Measurements from ENCODE around the gene CSNK1A1.
"Not testable (repeated sequence)": the region's sequence is repeated elsewhere in the genome, so short reads cannot be mapped to it uniquely, and the experiment has no call there.

Gene CSNK1A1

GRCh38 chr5:149572576-149573231, 21.5 kb upstream of the CSNK1A1 start:
- DNase-seq (ENCODE audit: low read depth): no peak

GRCh38 chr5:149572170-149572569, 20.9 kb upstream of the CSNK1A1 start:
- no peak for DNase-seq (ENCODE audit: low read depth)

DNA sequence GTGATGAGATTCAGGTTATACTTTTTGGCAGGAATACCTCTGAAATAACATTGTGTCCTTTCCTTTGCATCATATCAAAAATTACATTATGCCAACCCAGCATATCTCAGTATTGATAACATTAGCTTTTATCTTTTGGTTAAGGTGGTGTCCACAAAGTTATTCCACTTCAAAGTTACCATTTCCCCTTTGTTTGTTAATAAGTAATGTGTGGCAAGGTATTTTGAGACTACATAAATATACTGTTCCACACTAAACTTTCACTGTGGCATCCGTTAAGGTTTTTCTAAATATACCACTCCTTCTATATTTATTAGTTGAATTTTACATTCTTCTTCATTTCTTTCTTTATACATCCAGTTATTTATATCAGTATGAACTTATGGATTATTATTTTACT, 16.0 kb upstream of the CSNK1A1 start:
- no peak for DNase-seq (ENCODE audit: low read depth)

GRCh38 chr5:149564542-149565140, 13.4 kb upstream of the CSNK1A1 start:
- DNase-seq (ENCODE audit: low read depth): not testable (repeated sequence)

DNA sequence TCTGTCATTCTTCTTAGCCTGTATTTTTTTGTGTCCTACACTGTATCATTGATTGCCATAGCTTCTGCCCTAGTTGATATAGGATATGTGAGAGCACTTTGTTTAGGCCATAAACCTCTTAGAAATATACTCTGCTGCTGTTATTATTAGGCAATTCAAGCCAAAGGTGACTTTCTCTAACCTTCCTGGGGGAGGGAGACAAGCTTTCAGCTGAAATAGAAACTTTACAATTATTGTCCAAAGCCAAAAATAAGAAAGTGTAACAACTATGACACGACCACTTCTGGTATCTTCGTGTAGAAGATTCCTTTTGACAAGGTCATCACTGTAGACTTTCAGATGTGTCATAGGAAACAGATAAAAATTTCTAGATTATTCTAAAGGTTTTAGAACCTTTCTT, 12.2 kb upstream of the CSNK1A1 start:
- no peak for DNase-seq (ENCODE audit: low read depth)

GRCh38 chr5:149561848-149562247, 10.6 kb upstream of the CSNK1A1 start:
- peak; percentile 89 for DNase-seq (ENCODE audit: low read depth)

GRCh38 chr5:149559706-149560105, 8.5 kb upstream of the CSNK1A1 start:
- DNase-seq (ENCODE audit: low read depth): peak; percentile 70

GRCh38 chr5:149552553-149553160, 1.4 kb upstream of the CSNK1A1 start:
- no peak for DNase-seq (ENCODE audit: low read depth)

- no peak for DNase-seq (ENCODE audit: low read depth)
Measured at GRCh38 chr5:149552038-149552494, 827 bp upstream of the CSNK1A1 start.

DNA sequence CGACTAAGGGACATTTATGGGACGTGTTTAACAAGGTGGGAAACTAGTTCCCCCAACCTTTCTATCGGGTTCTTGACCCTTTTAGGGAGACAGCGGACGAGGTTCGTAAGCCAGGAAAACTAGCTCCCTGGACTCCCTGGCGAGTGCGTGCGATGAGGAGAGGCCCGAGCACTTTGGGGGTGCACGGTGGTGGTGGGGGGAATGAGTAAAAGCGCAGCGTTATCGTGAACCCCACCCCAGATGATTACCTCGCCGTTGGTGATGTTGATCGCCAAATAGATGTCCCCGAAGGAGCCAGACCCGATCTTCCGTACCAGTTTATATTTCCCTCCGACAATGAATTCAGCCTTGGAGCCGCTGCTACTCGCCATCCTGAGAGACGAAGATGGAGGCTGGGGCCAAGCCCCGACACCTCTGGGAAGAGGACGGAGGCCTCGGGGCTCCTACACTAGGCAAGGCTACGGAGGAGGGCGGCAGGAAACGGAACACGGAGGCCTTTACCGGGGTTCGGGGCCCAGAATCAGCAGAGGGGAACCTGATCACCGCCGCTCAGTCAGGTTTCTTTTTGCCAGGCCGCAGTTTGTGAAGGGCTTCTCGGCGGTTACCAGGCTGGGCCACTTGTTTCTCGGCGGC, 529 bp downstream of the CSNK1A1 start:
- no peak for DNase-seq (ENCODE audit: low read depth)

GRCh38 chr5:149550268-149550583, 1.0 kb downstream of the CSNK1A1 start:
- DNase-seq (ENCODE audit: low read depth): no peak

DNA sequence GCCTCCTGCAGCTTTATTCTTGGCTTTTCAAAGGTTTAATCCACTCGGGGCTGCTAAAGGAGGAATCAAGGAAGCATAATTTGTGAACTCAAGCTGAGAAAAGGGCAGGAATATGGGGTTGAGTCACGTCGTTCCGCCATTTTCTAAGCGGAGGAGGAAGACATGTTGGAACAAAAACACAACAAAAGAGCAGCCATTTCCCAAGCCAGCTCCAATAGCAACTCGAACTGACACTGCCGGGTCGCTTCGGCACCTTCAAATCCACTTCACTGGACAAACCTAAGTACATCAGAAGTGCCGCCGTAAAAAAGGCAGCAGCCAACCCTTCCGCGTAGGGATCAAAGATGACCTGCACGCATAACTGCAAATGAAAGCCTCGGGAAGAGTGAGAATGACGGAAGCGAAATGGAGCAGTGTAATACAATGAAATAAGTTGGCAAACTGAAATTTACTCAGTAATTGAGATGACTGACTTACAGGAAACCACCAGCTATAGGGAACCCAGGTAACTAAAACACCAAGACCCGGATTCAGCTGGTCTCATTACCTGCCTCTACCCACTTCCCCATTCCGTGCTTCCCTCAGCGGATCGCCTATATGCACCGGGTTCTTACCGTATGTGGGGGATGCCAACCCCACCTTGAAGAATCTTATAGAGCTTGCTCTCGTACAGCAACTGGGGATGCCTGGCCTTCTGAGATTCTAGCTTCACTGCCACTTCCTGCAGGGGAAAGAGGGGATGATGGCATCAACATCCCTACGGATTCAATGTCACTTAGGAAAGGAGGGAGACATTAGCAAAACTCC, 1.6 kb downstream of the CSNK1A1 start:
- DNase-seq (ENCODE audit: low read depth): no peak

DNA sequence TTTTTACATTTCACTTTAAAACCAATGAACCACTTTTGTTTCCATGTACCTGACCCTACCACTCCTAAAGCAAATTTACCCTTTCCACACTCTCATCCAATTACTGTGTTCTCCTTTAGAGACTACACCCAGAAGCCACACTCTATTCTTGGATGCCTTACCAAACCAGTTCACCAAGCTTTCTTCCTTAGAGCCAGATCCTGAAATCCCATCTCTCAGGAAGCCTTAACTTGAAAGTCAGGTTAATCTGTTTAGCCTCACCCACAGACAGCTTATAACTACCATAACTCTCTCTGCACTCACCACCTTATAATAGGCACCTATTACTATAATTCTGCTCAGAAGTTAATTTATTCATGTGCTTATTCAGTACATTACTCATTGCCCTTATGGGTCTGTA, 4.3 kb downstream of the CSNK1A1 start:
- no peak for DNase-seq (ENCODE audit: low read depth)

DNA sequence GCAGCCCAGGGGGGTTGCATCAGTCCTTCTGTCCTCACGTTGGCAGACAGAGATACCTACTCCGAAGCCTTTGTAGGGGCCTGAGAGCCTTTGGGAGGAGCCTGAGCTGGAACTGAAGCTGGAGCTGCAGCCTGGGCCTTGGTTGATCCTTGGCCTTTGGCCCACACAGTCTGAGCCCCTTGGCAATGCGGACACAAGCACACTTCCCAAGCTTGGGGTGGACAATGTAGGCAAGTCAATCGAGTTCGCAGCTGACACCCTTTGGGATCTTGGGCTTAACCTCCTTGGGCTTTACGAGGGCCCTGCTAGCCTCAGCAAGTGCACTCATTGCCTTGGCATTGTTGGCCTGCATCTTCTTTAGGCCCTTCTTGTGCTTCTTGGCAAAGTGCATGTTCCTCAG, 5.9 kb downstream of the CSNK1A1 start:
- no peak for DNase-seq (ENCODE audit: low read depth)

- DNase-seq (ENCODE audit: low read depth): no peak
Measured at GRCh38 chr5:149544028-149544420, 7.2 kb downstream of the CSNK1A1 start.

DNA sequence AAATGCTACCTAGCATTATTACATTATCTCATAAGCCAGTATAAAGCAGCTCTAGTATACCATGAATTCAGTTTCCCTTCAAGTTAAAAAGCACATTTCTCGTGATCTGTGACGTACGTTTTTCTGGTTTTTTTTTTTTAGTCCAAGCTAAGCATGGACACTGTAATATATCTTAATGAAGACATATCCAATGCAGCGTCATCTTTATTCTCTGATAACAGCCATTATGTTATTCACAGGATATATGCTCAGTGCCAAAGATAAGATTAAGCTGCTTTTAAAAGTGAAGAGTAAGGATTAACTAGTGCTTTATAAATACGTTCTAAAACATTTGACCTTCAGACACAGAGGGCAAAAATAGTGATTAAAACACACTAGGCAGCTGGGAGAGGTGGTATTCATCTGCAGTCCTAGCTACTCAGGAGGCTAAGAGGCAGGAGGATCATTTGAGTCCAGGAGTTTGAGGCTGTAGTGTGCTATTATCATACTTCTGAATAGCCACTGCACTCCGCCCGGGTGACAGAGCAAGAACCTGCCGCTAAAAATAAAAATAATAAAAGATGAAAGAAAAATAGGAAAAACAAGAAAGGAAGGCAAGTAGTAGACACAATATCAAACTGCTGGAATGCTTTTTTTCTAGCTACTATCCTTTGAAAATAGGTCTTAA, 7.7 kb downstream of the CSNK1A1 start:
- no peak for DNase-seq (ENCODE audit: low read depth)

DNA sequence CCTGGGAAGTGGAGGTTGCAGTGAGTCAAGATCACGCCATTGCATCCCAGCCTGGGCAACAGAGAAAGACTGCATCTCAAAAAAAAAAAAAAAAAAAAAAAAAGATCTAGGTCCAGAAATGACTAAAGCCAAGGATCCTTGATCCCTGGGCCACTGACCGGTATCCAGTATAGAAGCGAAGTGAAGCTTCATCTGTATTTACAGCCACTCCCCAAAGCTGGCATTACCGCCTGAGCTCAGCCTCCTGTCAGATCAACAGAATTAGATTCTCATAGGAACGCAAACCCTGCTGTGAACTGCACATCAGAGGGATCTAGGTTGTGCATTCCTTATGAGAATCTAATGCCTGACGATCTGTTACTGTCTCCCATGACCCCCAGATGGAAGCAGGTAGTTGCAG, 9.3 kb downstream of the CSNK1A1 start:
- no peak for DNase-seq (ENCODE audit: low read depth)

DNA sequence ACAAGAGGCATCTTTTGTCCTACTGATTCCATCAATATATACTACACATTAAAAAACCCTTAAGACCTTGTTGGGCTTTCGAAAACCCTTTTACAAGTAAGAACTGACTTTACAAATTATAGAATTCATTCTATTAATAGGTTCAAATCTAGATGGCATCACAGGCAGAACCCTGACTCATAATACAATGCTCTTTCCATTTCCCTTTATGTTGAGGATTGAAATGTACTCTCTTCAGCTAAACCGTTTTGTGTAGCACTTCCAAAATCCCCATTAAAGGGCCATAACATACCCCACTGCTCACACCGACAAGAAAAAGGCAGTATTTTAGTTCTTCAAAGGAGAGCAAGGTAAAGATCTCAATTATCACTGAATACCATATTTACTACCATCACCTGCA, 11.2 kb downstream of the CSNK1A1 start:
- no peak for DNase-seq (ENCODE audit: low read depth)

GRCh38 chr5:149537374-149537975, 13.8 kb downstream of the CSNK1A1 start:
- DNase-seq (ENCODE audit: low read depth): no peak

- not testable (repeated sequence) for DNase-seq (ENCODE audit: low read depth)
Measured at GRCh38 chr5:149535787-149536186, 15.5 kb downstream of the CSNK1A1 start.

DNA sequence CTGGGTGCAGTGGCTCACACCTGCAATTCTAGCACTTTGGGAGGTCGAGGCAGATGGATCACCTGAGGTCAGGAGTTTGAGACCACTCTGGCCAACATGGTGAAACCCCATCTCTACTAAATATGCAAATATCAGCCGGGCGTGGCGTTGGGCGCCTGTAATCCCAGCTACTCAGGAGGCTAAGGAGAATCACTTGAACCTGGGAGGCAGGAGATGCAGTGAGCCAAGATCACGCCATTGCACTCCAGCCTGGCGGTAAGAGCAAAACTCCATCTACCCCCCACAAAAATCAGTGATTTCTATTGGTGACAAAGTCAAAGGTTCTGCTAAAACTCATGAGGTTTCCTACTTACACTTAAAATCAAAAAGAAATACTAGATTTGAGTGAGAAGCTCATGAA, 18.8 kb downstream of the CSNK1A1 start:
- DNase-seq (ENCODE audit: low read depth): no peak

All from GM04503 (cell line).